GM12878 (cell line): Measurements from ENCODE around the gene LRP2BP. TPM values are rescaled to one million over a fixed set of nuclear protein-coding genes. Genes with fewer than 3 reads are reported as not detected.
A peak's percentile ranks its signal among the peaks of the same experiment; 100 is the strongest.

Experiments used
- ATAC-seq: fragments of 200-7000 bp; cut with Tn5 transposase; 3 replicates; pipeline ENCODE4 v1.9.1; 2020; ENCODE audit warnings: mild to moderate bottlenecking, moderate library complexity
- BruUV-seq: library from RNA; stranded (reverse); fragments of 400-500 nt; replicated peaks from 2 replicates; lab custom pipeline; 2021; lab: Mats Ljungman, UMichigan
- CTCF ChIA-PET: fragments of 300-600 bp; sonication (Branson Sonifier 250); formaldehyde crosslinking; extraction: SDS; loops from one replicate; lab custom pipeline; 2021; ENCODE audit warnings: inconsistent platforms; lab: Yijun Ruan, JAX
- POLR2A ChIA-PET: fragments of 350-600 bp; formaldehyde crosslinking; extraction: SDS; loops from one replicate; lab custom pipeline; 2021; ENCODE audit warnings: inconsistent platforms; lab: Charles Lee
- RAD21 ChIA-PET: fragments of 300-600 bp; sonication (Branson Sonifier 250); formaldehyde crosslinking; loops from one replicate; lab custom pipeline; 2023; ENCODE audit warnings: antibody characterized with exemption; ENCODE audit not compliant: unreplicated experiment; lab: Charles Lee
- SMC1A ChIA-PET: fragments of 300-600 bp; sonication (Branson Sonifier 250); formaldehyde crosslinking; loops from one replicate; lab custom pipeline; 2023; ENCODE audit not compliant: unreplicated experiment, uncharacterized antibody; lab: Charles Lee
- DNase-seq: peaks from one replicate; pipeline ENCODE4 v3.0.0-alpha.2; 2011; ENCODE audit warnings: low read depth, low spot score
- FAIRE-seq: peaks from 3 replicates; lab custom pipeline; 2011; peaks lifted over from hg19 to GRCh38; lab: Jason Lieb, UNC
- H2AFZ ChIP-seq: 2 replicates; pipeline ENCODE4 v1.6.0; 2011; ENCODE audit warnings: low read depth, low read length, control low read depth; ENCODE audit not compliant: control insufficient read depth
- H3K27ac ChIP-seq: 2 replicates; pipeline ENCODE4 v1.5.1; 2011; ENCODE audit warnings: control low read depth; ENCODE audit not compliant: control insufficient read depth, insufficient read depth
- H3K27me3 ChIP-seq, 2 experiments: replicated peaks in 1 of 2; 2 replicates each; pipeline versions ENCODE4 v1.6.0 to v1.6.1; 2011; ENCODE audit warnings: low read length in 1 of 2; ENCODE audit not compliant: control insufficient read depth in 2 of 2, insufficient read depth in 2 of 2
- H3K36me3 ChIP-seq, 2 experiments: 2 replicates each; pipeline ENCODE4 v1.5.1; 2011; ENCODE audit warnings: low read length in 1 of 2; ENCODE audit not compliant: control insufficient read depth in 2 of 2, insufficient read depth in 2 of 2
- H3K4me1 ChIP-seq: 2 replicates; pipeline ENCODE4 v1.6.1; 2011; ENCODE audit warnings: mild to moderate bottlenecking, low read length, moderate library complexity, mixed read lengths; ENCODE audit not compliant: control insufficient read depth, insufficient read depth
- H3K4me2 ChIP-seq: 2 replicates; pipeline ENCODE4 v1.6.0; 2011; ENCODE audit warnings: control low read depth; ENCODE audit not compliant: control insufficient read depth, insufficient read depth
- H3K4me3 ChIP-seq: fragments of 200-600 bp; sonication (generic); 2 replicates; pipeline ENCODE4 v1.5.1; 2016
- H3K79me2 ChIP-seq: 2 replicates; pipeline ENCODE4 v1.6.0; 2011; ENCODE audit warnings: low read length; ENCODE audit not compliant: control insufficient read depth, insufficient read depth
- H3K9ac ChIP-seq: 2 replicates; pipeline ENCODE4 v1.8.0; 2011; ENCODE audit warnings: low read length, control low read depth, mixed read lengths; ENCODE audit not compliant: control insufficient read depth, insufficient read depth
- H3K9me3 ChIP-seq: replicated peaks from 3 replicates; pipeline ENCODE4 v1.5.1; 2011; ENCODE audit warnings: mild to moderate bottlenecking, low read length; ENCODE audit not compliant: control insufficient read depth, insufficient read depth
- H4K20me1 ChIP-seq: 2 replicates; pipeline ENCODE4 v1.6.0; 2011; ENCODE audit not compliant: control insufficient read depth, insufficient read depth
- FOXK2 ChIP-seq: fragments of 450-650 bp; IDR thresholded peaks from 2 replicates; pipeline ENCODE4 v1.6.1; 2017; ENCODE audit warnings: mild to moderate bottlenecking, moderate library complexity
- IRF4 ChIP-seq: IDR thresholded peaks from 2 replicates; pipeline ENCODE4 v1.6.1; 2011; ENCODE audit warnings: low read depth, low read length
- POLR2A ChIP-seq: IDR thresholded peaks from 2 replicates; pipeline ENCODE4 v1.6.1; 2011; ENCODE audit warnings: low read depth, mild to moderate bottlenecking, low read length
- POLR2AphosphoS2 ChIP-seq: IDR thresholded peaks from 2 replicates; pipeline ENCODE4 v1.6.1; 2011; ENCODE audit warnings: low read depth, mild to moderate bottlenecking, low read length, improper control_type of control experiment, moderate library complexity
- POLR2AphosphoS5 ChIP-seq: IDR thresholded peaks from 2 replicates; pipeline ENCODE4 v1.6.1; 2011; ENCODE audit warnings: mild to moderate bottlenecking, low read length, inconsistent platforms
- SMARCA5 ChIP-seq: fragments of 450-650 bp; IDR thresholded peaks from 2 replicates; pipeline ENCODE4 v1.6.1; 2017; ENCODE audit warnings: mild to moderate bottlenecking
- WGBS: methylation state at CpG from one replicate; pipeline ENCODE4 v1.1.6; 2016; ENCODE audit warnings: low lambda C conversion rate; ENCODE audit not compliant: insufficient replicate concordance, insufficient coverage; ENCODE audit errors: missing lambda C conversion rate; 5-methylcytosine and 5-hydroxymethylcytosine counted together
- in situ Hi-C: fragments of 300-500 bp; cut with MboI; formaldehyde crosslinking; loops from 9 replicates; pipeline ENCODE4 v1.14.3; 2018; ENCODE audit warnings: mixed read lengths
- intact Hi-C: fragments of 100-400 bp; cut with micrococcal nuclease; formaldehyde crosslinking; loops from one replicate; pipeline ENCODE4 v1.14.2; 2022; ENCODE audit not compliant: unreplicated experiment
- polyA plus RNA-seq, 11 experiments: library from polyadenylated mRNA; depleted of rRNA in 4 of 11; unstranded in 6 of 11; stranded (reverse) in 5 of 11; fragments of >200 nt; fragmentation: Nextera tagmentation in 4 of 11; fragmentation: Illumina TruSeq in 1 of 11; extraction: Ambion mirVana in 4 of 11; extraction: Trizol in 1 of 11; gene quantifications; 1 replicate in 1 of 11; 2 replicates in 10 of 11; pipeline versions ENCODE4 v1.2.1 to v1.2.3, GENCODE V29; 2011 to 2016; ENCODE audit warnings: inconsistent platforms in 2 of 11, missing spikeins in 2 of 11, low read depth in 1 of 11
- total RNA-seq, 4 experiments: library from RNA; depleted of rRNA in 3 of 4; stranded (reverse); fragments of >200 nt in 3 of 4; fragmentation: Illumina TruSeq in 1 of 4; extraction: Trizol in 1 of 4; gene quantifications; 2 replicates each; pipeline versions ENCODE4 v1.2.1 to v1.2.3, GENCODE V29; 2013 to 2021
- TF ChIP-seq, protein P1 (sequence below): fragments of 450-650 bp; IDR thresholded peaks from 2 replicates; pipeline ENCODE4 v1.6.1; 2017; ENCODE audit warnings: mild to moderate bottlenecking, moderate library complexity

LRP2BP gene
- total and polyA plus RNA-seq, 10 of the 15 experiments (the other 5 are each of a cell fraction or from before 2014, with no cell fraction given) = 0.27 to 5.2 (median 1.0) TPM

- in situ Hi-C loops = no loop called here
- BruUV-seq = no TSS peak
- H3K27ac ChIP-seq = no peak overlapping the region
- no peaks in the 10 kb centered on the region for H4K20me1 ChIP-seq
- no peaks in the 10 kb centered on the region; the same call in 1 of the 3 replicates for H3K9me3 ChIP-seq
- H3K79me2 ChIP-seq = no peaks in the 10 kb centered on the region
- DNase-seq (no peak), FAIRE-seq (no peak)
- H3K9ac ChIP-seq = no peak overlapping the region
- no peak overlapping the region for H3K4me2 ChIP-seq
- H3K36me3 ChIP-seq = peaks cover 0 to 15% of the 10 kb centered on the region in 2 experiments; a peak in 2 of 4 replicates
- SMC1A ChIA-PET = interaction anchor here (0.6 kb wide), 1 partner anchor 1688 kb away, joined by 4 read pairs; no protein-coding TSS in a partner anchor
- POLR2A ChIA-PET = interaction anchor here (1.5 kb wide), 1 partner anchor 16 kb away, joined by 4 read pairs; no protein-coding TSS in a partner anchor
- no peaks in the 10 kb centered on the region for H3K4me1 ChIP-seq
- WGBS = 91% methylated on average over 6 of the region's 6 CpGs
- no peak overlapping the region for H2AFZ ChIP-seq
- no peaks in the 10 kb centered on the region for H3K27me3 ChIP-seq
- CTCF ChIA-PET = interaction anchor here (1.2 kb wide), 1 partner anchor 15 kb away, joined by 3 read pairs; no protein-coding TSS in a partner anchor
- no peak for TF ChIP-seq SMARCA5
- TF ChIP-seq IRF4 = no peak
- peak; percentile 42; the same call in 1 of the 2 replicates for TF ChIP-seq POLR2AphosphoS5
- TF ChIP-seq POLR2AphosphoS2 = 0 out of 2 replicates have a peak, but pooled peaks have one; percentile 23
- TF ChIP-seq POLR2A = 0 out of 2 replicates have a peak, but pooled peaks have one; percentile 31
- no peak for TF ChIP-seq FOXK2
- TF ChIP-seq, protein P1, sequence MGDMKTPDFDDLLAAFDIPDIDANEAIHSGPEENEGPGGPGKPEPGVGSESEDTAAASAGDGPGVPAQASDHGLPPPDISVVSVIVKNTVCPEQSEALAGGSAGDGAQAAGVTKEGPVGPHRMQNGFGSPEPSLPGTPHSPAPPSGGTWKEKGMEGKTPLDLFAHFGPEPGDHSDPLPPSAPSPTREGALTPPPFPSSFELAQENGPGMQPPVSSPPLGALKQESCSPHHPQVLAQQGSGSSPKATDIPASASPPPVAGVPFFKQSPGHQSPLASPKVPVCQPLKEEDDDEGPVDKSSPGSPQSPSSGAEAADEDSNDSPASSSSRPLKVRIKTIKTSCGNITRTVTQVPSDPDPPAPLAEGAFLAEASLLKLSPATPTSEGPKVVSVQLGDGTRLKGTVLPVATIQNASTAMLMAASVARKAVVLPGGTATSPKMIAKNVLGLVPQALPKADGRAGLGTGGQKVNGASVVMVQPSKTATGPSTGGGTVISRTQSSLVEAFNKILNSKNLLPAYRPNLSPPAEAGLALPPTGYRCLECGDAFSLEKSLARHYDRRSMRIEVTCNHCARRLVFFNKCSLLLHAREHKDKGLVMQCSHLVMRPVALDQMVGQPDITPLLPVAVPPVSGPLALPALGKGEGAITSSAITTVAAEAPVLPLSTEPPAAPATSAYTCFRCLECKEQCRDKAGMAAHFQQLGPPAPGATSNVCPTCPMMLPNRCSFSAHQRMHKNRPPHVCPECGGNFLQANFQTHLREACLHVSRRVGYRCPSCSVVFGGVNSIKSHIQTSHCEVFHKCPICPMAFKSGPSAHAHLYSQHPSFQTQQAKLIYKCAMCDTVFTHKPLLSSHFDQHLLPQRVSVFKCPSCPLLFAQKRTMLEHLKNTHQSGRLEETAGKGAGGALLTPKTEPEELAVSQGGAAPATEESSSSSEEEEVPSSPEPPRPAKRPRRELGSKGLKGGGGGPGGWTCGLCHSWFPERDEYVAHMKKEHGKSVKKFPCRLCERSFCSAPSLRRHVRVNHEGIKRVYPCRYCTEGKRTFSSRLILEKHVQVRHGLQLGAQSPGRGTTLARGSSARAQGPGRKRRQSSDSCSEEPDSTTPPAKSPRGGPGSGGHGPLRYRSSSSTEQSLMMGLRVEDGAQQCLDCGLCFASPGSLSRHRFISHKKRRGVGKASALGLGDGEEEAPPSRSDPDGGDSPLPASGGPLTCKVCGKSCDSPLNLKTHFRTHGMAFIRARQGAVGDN = no peak
- TF ChIP-seq, all 136 proteins: peak for 3
- intact Hi-C loops = no loop called here
- ATAC-seq = no peak
- RAD21 ChIA-PET = no interaction called here
- H3K4me3 ChIP-seq = no peak overlapping the region
These were observed 17.5 kb downstream of the LRP2BP start for GRCh38 chr4:185378264-185378663.
